ENCODE data around the gene LMNTD2.

The LMNTD2 gene

DNA sequence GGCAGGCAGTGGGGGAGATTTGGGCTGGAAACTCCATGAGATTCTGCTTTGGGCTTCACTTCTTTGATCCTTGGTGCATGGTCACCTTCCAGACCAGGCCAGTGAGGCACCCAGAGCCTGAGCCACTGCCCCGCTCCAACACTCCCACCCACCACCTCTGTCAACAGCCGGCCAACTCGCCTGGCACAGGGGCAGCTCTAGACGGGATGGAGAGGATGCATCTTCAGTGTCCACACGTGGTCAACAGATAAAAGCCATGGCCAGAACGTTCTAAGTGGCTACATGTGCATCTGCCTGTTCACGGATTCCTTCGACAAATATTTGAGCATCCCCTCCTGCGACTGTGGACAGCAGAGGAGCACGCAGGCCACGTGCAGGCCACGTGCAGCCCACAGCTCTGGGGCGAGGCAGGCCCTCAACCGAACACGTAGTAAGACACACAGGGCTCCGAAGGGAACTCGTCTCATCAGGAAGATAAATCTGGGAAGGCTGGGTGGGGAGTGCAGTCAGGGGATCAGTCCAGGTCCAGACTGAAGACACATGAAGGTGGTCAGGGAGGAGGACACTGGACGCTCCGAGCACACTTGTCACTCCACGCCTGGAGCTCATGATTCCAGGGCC, 22.0 kb downstream of the LMNTD2 start:
- H3K27ac ChIP-seq: peak overlapping the region; percentile 99
- TF ChIP-seq, protein P1, sequence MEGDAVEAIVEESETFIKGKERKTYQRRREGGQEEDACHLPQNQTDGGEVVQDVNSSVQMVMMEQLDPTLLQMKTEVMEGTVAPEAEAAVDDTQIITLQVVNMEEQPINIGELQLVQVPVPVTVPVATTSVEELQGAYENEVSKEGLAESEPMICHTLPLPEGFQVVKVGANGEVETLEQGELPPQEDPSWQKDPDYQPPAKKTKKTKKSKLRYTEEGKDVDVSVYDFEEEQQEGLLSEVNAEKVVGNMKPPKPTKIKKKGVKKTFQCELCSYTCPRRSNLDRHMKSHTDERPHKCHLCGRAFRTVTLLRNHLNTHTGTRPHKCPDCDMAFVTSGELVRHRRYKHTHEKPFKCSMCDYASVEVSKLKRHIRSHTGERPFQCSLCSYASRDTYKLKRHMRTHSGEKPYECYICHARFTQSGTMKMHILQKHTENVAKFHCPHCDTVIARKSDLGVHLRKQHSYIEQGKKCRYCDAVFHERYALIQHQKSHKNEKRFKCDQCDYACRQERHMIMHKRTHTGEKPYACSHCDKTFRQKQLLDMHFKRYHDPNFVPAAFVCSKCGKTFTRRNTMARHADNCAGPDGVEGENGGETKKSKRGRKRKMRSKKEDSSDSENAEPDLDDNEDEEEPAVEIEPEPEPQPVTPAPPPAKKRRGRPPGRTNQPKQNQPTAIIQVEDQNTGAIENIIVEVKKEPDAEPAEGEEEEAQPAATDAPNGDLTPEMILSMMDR (IDR thresholded peaks at IDR 0.05): no peak

DNA sequence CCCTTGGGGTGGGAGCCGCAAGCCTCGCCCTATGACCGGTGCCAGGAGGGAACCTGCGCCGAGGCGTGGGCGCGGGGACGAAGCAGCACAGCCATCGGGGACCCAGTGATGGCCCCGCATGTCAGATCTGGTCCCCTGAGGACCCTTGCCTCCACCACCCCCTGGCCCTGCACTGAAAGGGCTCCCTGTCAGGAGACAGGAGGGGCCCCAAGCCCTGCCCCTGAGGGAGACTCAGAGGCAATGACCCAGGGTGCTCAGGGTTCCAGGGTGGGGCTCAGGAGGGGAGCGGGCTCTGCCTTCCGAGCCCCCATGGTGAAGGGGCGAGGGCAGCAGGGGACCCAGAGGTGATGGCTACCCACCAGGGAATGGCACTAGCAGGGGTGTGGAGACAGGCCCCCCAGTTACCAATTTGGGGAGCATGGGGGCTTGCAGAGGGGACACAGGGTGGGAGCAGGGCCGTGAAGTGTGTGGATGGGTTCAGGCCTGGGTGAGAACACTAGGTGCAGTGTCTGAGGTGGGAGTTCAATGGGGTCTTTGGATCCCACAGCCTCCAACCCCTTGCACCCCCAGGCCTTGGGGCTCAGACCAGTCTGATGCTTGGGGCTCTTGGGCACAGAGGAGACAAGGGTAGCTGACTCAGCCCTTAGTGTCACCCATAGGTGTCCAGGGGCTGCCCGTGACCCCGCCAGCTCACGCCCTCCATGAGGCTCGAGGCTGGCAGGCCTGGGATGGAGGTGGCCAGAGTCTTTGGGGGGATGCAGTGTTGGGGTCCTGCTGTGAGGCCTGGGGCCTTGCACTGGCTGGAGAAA, 22.7 kb downstream of the LMNTD2 start:
- TF ChIP-seq ZFX (IDR thresholded peaks at IDR 0.05; ENCODE audit: borderline replicate concordance): no peak
- TF ChIP-seq, protein P1 (IDR thresholded peaks at IDR 0.05): no peak
- H3K27ac ChIP-seq: peak overlapping the region; percentile 99

DNA sequence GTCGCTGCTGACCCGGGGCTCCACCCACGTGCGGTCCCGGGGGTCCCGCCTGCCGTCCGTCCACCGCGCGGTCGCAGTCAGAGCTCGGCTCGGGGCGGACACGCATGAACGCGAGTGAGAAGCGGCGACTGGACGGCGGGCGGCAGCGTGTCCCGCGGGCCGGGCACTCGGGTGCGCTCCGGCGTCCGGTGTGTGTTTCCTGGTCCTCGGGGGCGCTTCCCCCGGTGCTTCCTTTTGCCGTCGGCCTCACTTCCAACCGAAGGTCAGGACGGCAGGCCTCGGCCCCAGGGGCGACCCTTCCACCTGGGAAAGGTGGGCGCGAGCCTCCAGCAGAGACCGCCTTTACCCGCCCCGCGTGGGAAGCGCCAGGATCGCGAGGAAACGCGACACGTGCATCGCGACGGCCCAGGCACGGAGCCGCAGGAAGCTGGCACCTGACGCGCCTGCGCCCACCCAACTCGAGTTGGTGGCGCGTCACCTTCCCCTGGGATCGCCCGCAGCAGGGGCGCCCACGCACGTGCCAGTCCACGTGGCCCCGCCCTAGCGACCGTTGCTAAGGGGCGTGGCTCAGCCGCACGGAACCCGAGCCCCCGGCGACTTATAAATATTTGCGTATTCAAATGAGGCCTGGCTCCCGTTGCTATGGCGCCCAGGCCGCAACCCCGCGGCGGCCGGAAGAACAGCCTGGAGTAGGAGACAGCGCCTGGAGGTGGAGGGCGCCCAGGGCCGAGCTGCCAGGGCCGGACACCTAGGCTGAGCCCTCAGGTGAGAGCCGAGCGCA, 23.5 kb downstream of the LMNTD2 start, which contains the start of gene LRRC56:
Gene LRRC56 (plus strand): TSS at position 687 of the 781 bp plus-strand sequence. CDS start 3,158 bp downstream, outside the sequence.
- TF ChIP-seq ZFX (IDR thresholded peaks at IDR 0.05; ENCODE audit: borderline replicate concordance): no peak
- TF ChIP-seq, protein P1 (IDR thresholded peaks at IDR 0.05): no peak
- peak within 1 kb of the TSS; percentile 99 for H3K27ac ChIP-seq

DNA sequence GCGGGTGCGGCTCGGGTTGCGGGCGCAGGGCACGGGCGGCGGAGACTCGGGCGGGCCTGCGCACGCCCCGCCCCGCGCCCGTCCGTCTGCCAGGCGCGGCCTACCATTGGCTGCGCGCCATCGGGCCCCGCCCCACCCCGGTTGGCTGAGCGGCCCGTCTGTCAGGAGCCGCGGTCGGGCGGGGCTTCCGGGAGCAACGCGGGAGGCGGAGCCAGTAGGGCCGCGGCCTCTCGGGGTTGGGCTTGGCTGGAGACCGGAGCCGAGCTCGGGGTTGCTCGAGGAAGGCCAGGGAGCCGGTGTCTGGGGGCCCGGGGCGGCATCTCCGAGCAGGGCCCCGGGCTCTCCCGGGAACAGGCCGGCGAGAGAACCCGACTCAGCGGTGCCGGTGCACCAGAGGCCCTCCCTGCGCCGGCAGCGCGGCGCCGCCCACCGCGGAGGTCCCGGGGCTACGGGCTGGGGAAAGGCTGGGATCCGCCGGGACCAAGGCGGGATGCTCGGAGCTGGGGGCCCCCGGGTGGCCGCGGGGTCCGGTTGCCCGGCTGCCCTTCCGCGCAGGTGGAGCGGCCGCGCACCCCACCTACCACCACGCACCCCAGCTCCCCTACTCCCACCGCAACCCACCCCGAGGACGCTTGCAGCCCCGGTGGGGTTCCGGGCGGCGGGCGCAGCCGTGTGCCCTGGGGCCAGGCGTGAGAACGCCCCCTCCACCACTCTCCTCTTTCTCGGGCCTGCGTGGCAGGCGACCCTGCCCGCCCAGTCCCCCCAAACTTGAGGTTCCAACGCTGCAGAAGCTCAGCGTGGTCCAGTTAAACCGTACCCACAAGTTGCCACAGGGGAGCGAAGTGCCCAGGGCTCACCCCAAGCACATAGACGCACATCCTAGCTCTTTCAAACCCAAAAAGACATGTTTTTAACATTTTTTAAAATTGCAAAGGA, 24.8 kb downstream of the LMNTD2 start, which contains the start of gene HRAS:
Gene HRAS (minus strand): TSS at position 58 of the 936 bp plus-strand sequence.
- H3K27ac ChIP-seq: peak within 1 kb of the TSS; percentile 99
- TF ChIP-seq ZFX (IDR thresholded peaks at IDR 0.05; ENCODE audit: borderline replicate concordance): no peak
- TF ChIP-seq, protein P1 (IDR thresholded peaks at IDR 0.05): no peak

DNA sequence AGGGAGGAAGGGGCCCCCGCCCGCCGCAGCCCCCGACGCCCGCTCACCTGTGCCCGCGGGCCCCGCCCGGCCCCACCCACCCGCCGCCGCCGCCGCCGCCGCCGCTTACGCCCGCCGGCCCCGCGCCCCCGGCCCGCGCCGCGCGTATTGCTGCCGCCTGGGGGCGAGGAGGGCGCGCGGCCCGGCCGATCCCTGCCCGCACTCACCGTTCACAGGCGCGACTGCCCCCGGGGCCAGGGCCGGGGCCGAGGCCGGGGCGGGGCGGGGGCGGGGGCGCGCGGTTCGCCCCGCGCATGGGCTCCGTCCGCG, 25.4 kb downstream of the LMNTD2 start:
- TF ChIP-seq ZFX (IDR thresholded peaks at IDR 0.05; ENCODE audit: borderline replicate concordance): no peak
- TF ChIP-seq, protein P1 (IDR thresholded peaks at IDR 0.05): no peak
- peak overlapping the region; percentile 99 for H3K27ac ChIP-seq

DNA sequence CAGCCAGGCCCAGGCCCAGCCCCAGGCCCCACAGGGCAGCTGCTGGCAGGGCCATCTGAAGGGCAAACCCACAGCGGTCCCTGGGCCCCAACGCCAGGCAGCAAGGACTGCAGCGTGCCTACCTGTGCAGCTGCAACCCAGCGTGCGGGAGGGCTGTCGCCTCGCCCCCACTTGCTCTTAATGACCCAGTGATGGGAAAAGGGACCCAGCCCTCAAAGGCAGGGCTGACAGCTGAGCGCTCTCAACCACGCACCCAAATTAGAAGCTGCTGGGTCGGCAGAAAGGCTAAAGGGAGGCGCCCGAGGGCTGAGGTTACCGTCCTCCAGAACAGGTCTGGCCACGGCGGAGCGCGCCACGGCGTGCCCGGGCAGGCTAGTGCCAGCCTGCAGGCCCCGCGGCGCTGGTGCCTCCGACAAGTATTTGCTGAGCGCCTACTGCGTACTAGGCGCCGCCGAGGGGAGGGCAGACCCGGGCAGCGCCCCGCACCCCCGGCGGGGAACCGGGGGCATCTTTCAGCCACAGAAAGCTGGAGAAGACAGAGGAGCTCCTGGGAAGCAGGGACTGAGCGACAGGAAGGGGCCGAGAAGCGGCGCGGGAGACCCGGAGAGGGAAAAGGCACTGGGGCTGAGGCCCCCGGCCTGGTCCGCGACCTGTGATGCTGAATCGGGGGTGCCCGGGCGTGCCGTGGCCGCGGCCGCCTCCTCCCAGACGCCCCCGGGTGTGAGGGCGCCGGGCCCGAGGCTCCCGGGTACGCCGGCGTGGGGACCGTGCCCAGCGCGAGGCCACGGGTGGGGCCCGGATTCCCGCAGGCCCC, 25.9 kb downstream of the LMNTD2 start:
- no peak for TF ChIP-seq ZFX (IDR thresholded peaks at IDR 0.05; ENCODE audit: borderline replicate concordance)
- TF ChIP-seq, protein P1 (IDR thresholded peaks at IDR 0.05): no peak; the same call in 1 of the 2 replicates
- H3K27ac ChIP-seq: peak overlapping the region; percentile 99
